K562 (cell line): ENCODE results near the gene ATXN10. TPM values are rescaled to one million over a fixed set of nuclear protein-coding genes. Genes with fewer than 3 reads are reported as not detected.

Source experiments
- ATAC-seq: fragments of 200-7000 bp; cut with Tn5 transposase; 3 replicates; pipeline ENCODE4 v1.9.1; 2020; ENCODE audit warnings: moderate library complexity
- BruUV-seq: library from RNA; stranded (reverse); fragments of 400-500 nt; replicated peaks from 2 replicates; lab custom pipeline; 2021; lab: Mats Ljungman, UMichigan
- CTCF ChIA-PET: fragments of 300-600 bp; formaldehyde crosslinking; extraction: SDS; loops from one replicate; lab custom pipeline; 2021; ENCODE audit warnings: low intra/inter-chr PET ratio; lab: Yijun Ruan, JAX
- POLR2A ChIA-PET: fragments of 300-600, 350-650 bp; sonication (Branson Sonifier 250); formaldehyde crosslinking; extraction: SDS; loops from one replicate; lab custom pipeline; 2021; ENCODE audit warnings: antibody characterized with exemption, inconsistent platforms; lab: Yijun Ruan, JAX
- DNase-seq, 4 experiments: peaks; one replicate each; pipeline versions ENCODE4 v3.0.0 to v3.0.0-alpha.2; 2011 to 2018; ENCODE audit warnings: low spot score in 3 of 4, mixed read lengths in 3 of 4; ENCODE audit errors: extremely low read depth in 1 of 4
- FAIRE-seq: peaks from 2 replicates; lab custom pipeline; 2011; peaks lifted over from hg19 to GRCh38; lab: Jason Lieb, UNC
- H2AFZ ChIP-seq: 2 replicates; pipeline ENCODE4 v1.6.0; 2011; ENCODE audit warnings: low read depth, low read length, control low read depth, inconsistent platforms
- H3K27ac ChIP-seq: fragments of 200-600 bp; 3 replicates; pipeline ENCODE4 v1.8.0; 2011; ENCODE audit warnings: low read depth, mild to moderate bottlenecking, control low read depth, inconsistent platforms, low read length, moderate library complexity, mixed read lengths; ENCODE audit errors: extremely low read depth
- H3K27me3 ChIP-seq, 2 experiments: fragments of 300-600 bp in 1 of 2; 2 replicates in 1 of 2; 3 replicates in 1 of 2; pipeline versions ENCODE4 v1.6.0 to v1.8.0; 2011; ENCODE audit warnings: inconsistent platforms in 2 of 2, low read length in 2 of 2, mild to moderate bottlenecking in 1 of 2, mixed read lengths in 1 of 2, moderate library complexity in 1 of 2; ENCODE audit not compliant: control insufficient read depth in 2 of 2, insufficient read depth in 2 of 2
- H3K36me3 ChIP-seq: fragments of 300-600 bp; 3 replicates; pipeline ENCODE4 v1.8.0; 2011; ENCODE audit warnings: mild to moderate bottlenecking, low read length, inconsistent platforms; ENCODE audit not compliant: control insufficient read depth, insufficient read depth
- H3K4me1 ChIP-seq, 2 experiments: fragments of 200-600 bp in 1 of 2; replicated peaks in 1 of 2; 2 replicates in 1 of 2; 3 replicates in 1 of 2; pipeline versions ENCODE4 v1.5.1 to v1.8.0; 2011; ENCODE audit warnings: inconsistent platforms in 2 of 2, low read length in 2 of 2, mild to moderate bottlenecking in 1 of 2, mixed read lengths in 1 of 2, moderate library complexity in 1 of 2; ENCODE audit not compliant: control insufficient read depth in 2 of 2, insufficient read depth in 2 of 2
- H3K4me2 ChIP-seq: 2 replicates; pipeline ENCODE4 v1.6.1; 2011; ENCODE audit warnings: low read length, control low read depth, inconsistent platforms, mixed read lengths; ENCODE audit not compliant: insufficient read depth
- H3K4me3 ChIP-seq: fragments of 200-600 bp; sonication (generic), shearing (Covaris generic); 2 replicates; pipeline ENCODE4 v1.5.1; 2016; ENCODE audit warnings: control low read depth, inconsistent platforms
- H3K79me2 ChIP-seq: fragments of 200-600 bp; 3 replicates; pipeline ENCODE4 v1.8.0; 2011; ENCODE audit warnings: low read length, inconsistent platforms; ENCODE audit not compliant: control insufficient read depth, insufficient read depth
- H3K9ac ChIP-seq, 2 experiments: 2 replicates each; pipeline versions ENCODE4 v1.6.0 to v1.6.1; 2011; ENCODE audit warnings: low read depth in 2 of 2, low read length in 2 of 2, control low read depth in 1 of 2, inconsistent platforms in 1 of 2, mild to moderate bottlenecking in 1 of 2, mixed read lengths in 1 of 2; ENCODE audit not compliant: insufficient read depth in 1 of 2
- H3K9me1 ChIP-seq: one replicate; pipeline ENCODE4 v1.6.0; 2011; ENCODE audit warnings: inconsistent platforms, mild to moderate bottlenecking, low read length, moderate library complexity; ENCODE audit not compliant: control insufficient read depth, insufficient read depth
- H3K9me3 ChIP-seq: replicated peaks from 2 replicates; pipeline ENCODE4 v1.5.1; 2011; ENCODE audit warnings: low read depth, low read length, inconsistent platforms; ENCODE audit not compliant: control insufficient read depth, insufficient read depth
- H4K20me1 ChIP-seq: replicated peaks from 2 replicates; pipeline ENCODE4 v1.6.1; 2011; ENCODE audit warnings: low read length, inconsistent platforms, mixed read lengths; ENCODE audit not compliant: control insufficient read depth, insufficient read depth
- CHD2 ChIP-seq: IDR thresholded peaks from 2 replicates; pipeline ENCODE4 v1.6.1; 2011; ENCODE audit warnings: low read depth, low read length
- HDAC6 ChIP-seq: IDR thresholded peaks from 2 replicates; pipeline ENCODE4 v1.6.1; 2012; ENCODE audit warnings: low read depth, mild to moderate bottlenecking, control low read depth, inconsistent platforms, low read length, moderate library complexity
- HES1 ChIP-seq: fragments of 450-650 bp; IDR thresholded peaks from 2 replicates; pipeline ENCODE4 v1.6.1; 2016; ENCODE audit warnings: low read depth, mild to moderate bottlenecking, moderate library complexity
- HEY1 ChIP-seq: fragments of 250-450 bp; sonication (Bioruptor Pico); IDR thresholded peaks from 2 replicates; pipeline ENCODE4 v1.5.0; 2020; ENCODE audit warnings: mild to moderate bottlenecking, moderate library complexity, borderline replicate concordance
- MIER1 ChIP-seq: fragments of 450-650 bp; IDR thresholded peaks from 2 replicates; pipeline ENCODE4 v1.6.1; 2016; ENCODE audit warnings: antibody characterized with exemption, mild to moderate bottlenecking, low read depth
- SAP30 ChIP-seq: fragments of 200-600 bp; sonication (generic); IDR thresholded peaks from 2 replicates; pipeline ENCODE4 v1.6.1; 2012; ENCODE audit warnings: borderline replicate concordance, low read depth, mild to moderate bottlenecking, moderate library complexity, low read length, control low read depth, inconsistent platforms; ENCODE audit not compliant: insufficient read depth, poor library complexity, severe bottlenecking
- ZFX ChIP-seq: sonication (generic); formaldehyde crosslinking; IDR thresholded peaks from 2 replicates; pipeline ENCODE4 v1.8.0; 2022; ENCODE audit warnings: mild to moderate bottlenecking, missing genetic modification reagents, moderate library complexity
- ZNF395 ChIP-seq: fragments of 200-800 bp; sonication (Bioruptor generic); IDR thresholded peaks from 2 replicates; pipeline ENCODE4 v1.6.1; 2017; ENCODE audit warnings: missing genetic modification characterization, missing compliant biosample characterization
- ZNF436 ChIP-seq: fragments of 250-450, 450-650 bp; sonication (Bioruptor Pico); formaldehyde crosslinking; IDR thresholded peaks from 2 replicates; pipeline ENCODE4 v1.7.0; 2020; ENCODE audit warnings: mild to moderate bottlenecking
- WGBS: fragments of 100-300 bp; shearing (Covaris generic); methylation state at CpG from one replicate; pipeline ENCODE4 v1.1.6; 2016; ENCODE audit warnings: low coverage, mixed read lengths; ENCODE audit not compliant: insufficient coverage; ENCODE audit errors: missing lambda C conversion rate; 5-methylcytosine and 5-hydroxymethylcytosine counted together
- in situ Hi-C: fragments of 300-500 bp; cut with MboI; formaldehyde crosslinking; loops from 4 replicates; pipeline ENCODE4 v1.15.0; 2018; ENCODE audit warnings: inconsistent platforms, mixed read lengths
- intact Hi-C: fragments of 100-400 bp; cut with micrococcal nuclease; formaldehyde crosslinking; loops from 2 replicates; pipeline ENCODE4 v1.14.2; 2022
- polyA plus RNA-seq, 8 experiments: library from polyadenylated mRNA; depleted of rRNA in 4 of 8; stranded (reverse) in 5 of 8; unstranded in 3 of 8; fragments of >200 nt; fragmentation: Nextera tagmentation in 2 of 8; fragmentation: Illumina TruSeq in 1 of 8; extraction: Ambion mirVana in 2 of 8; extraction: Trizol in 1 of 8; gene quantifications; 2 replicates each; pipeline versions ENCODE4 v1.2.1 to v1.2.3, GENCODE V29; 2011 to 2014; ENCODE audit warnings: inconsistent platforms in 1 of 8, missing spikeins in 1 of 8
- total RNA-seq, 7 experiments: library from RNA; depleted of rRNA in 6 of 7; stranded (reverse); fragments of >200 nt in 6 of 7; fragmentation: Illumina TruSeq in 2 of 7; extraction: Trizol in 2 of 7; gene quantifications; 2 replicates each; pipeline versions ENCODE4 v1.2.1 to v1.2.3, GENCODE V29; 2011 to 2021; ENCODE audit warnings: low replicate concordance in 1 of 7

The ATXN10 gene
- total and polyA plus RNA-seq, 9 of the 15 experiments (the other 6 are each of a cell fraction or from before 2014, with no cell fraction given): 11.5 to 190 (median 33.6) TPM

DNA sequence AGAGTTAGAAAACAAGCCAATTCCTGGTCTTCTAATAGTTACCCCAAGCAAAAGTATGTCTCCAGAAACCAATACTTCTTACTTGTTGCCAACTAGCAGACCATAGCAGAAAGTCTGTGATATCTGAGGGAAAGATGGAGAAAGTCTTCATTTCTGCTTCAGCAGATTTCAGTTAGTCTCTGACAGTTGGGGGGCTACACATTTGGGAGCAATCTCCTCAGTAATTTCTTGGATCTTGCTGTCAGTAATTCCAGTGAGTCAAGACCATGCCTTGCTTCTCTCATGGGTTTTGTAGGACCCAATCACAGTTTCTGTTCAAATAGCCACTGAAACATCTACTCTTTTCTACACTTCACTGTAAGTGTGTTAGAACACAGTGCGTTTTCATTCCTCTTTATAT, 118.8 kb downstream of the ATXN10 start:
- POLR2A ChIA-PET: interaction anchor here (0.7 kb wide), 1 partner anchor 760 kb away, joined by 3 read pairs; no protein-coding TSS in a partner anchor
- no peak for DNase-seq
- no peaks in the 10 kb centered on the region for H3K27me3 ChIP-seq
- no peak overlapping the region for H3K27ac ChIP-seq
- no peaks in the 10 kb centered on the region for H3K79me2 ChIP-seq
- in situ Hi-C loops (no loop called here), intact Hi-C loops (no loop called here)
- CTCF ChIA-PET: no interaction called here
- no peak for TF ChIP-seq HDAC6
- no peak for TF ChIP-seq HEY1
- no peak overlapping the region for H2AFZ ChIP-seq
- no peaks in the 10 kb centered on the region for H3K9me1 ChIP-seq
- H3K4me2 ChIP-seq: no peak overlapping the region
- no peaks in the 10 kb centered on the region for H4K20me1 ChIP-seq
- no peaks in the 10 kb centered on the region for H3K9me3 ChIP-seq
- no TSS peak for BruUV-seq
- no peak for ATAC-seq
- no peaks in the 10 kb centered on the region for H3K4me1 ChIP-seq
- no peak for FAIRE-seq
- WGBS: 71% methylated on average over 1 of the region's 1 CpG
- no peaks in the 10 kb centered on the region for H3K36me3 ChIP-seq
- H3K4me3 ChIP-seq: no peak overlapping the region
- H3K9ac ChIP-seq: no peak overlapping the region

GRCh38 chr22:45793161-45793560, 121.5 kb downstream of the ATXN10 start:
- Histone ChIP-seq H2AFZ (no peak overlapping the region), H3K4me1 (no peaks in the 10 kb centered on the region), H3K9ac (no peak overlapping the region), H3K36me3 (no peaks in the 10 kb centered on the region), H3K9me3 (no peaks in the 10 kb centered on the region; the same call in 1 of the 2 replicates), H3K4me3 (no peak overlapping the region), H3K9me1 (no peaks in the 10 kb centered on the region), H3K27ac (no peak overlapping the region), H3K4me2 (no peak overlapping the region), H3K27me3 (no peaks in the 10 kb centered on the region), H4K20me1 (no peaks in the 10 kb centered on the region), H3K79me2 (no peaks in the 10 kb centered on the region)
- FAIRE-seq (no peak), DNase-seq (no peak), ATAC-seq (no peak)
- in situ Hi-C loops (no loop called here), intact Hi-C loops (no loop called here)
- CTCF ChIA-PET: no interaction called here
- POLR2A ChIA-PET: no interaction called here
- no TSS peak for BruUV-seq
- no peak for TF ChIP-seq ZFX (CRISPR knock-in tag)
- no peak for TF ChIP-seq ZNF395
- no peak for TF ChIP-seq CHD2
- TF ChIP-seq MIER1: no peak
- TF ChIP-seq SAP30: no peak
- TF ChIP-seq ZNF436 (CRISPR knock-in tag): no peak
- no peak for TF ChIP-seq HES1
- 72% methylated on average over 3 of the region's 3 CpGs for WGBS
